ENCODE data around the gene MAGI2.

MAGI2 gene

GRCh38 chr7:79436378-79436777 lies 17.1 kb downstream of the MAGI2 start:
- peaks cover 2% of the 10 kb centered on the region for H3K79me1 ChIP-seq (replicated peaks; ENCODE audit: low read length, poor library complexity, severe bottlenecking)
- H3K23ac ChIP-seq (ENCODE audit: low read length in 2 of 2): no peak overlapping the region
- no peak overlapping the region for H2BK5ac ChIP-seq (ENCODE audit: low read depth, low read length, poor library complexity, severe bottlenecking)
- H3K4me2 ChIP-seq (ENCODE audit: low read length, poor library complexity, severe bottlenecking): no peak overlapping the region
- H3K4me1 ChIP-seq (ENCODE audit: control insufficient read depth, insufficient read depth, low read depth, low read length): no peaks in the 10 kb centered on the region
- DNase-seq: peak; percentile 16
- no peak overlapping the region for H2BK120ac ChIP-seq (ENCODE audit: low read depth, low read length)
- H3K27ac ChIP-seq (ENCODE audit: low read length, poor library complexity, severe bottlenecking): no peak overlapping the region
- no peak overlapping the region for H3K18ac ChIP-seq (ENCODE audit: low read depth in 1 of 2, low read length in 2 of 2)
- H4K91ac ChIP-seq (ENCODE audit: low read length): no peak overlapping the region
- H3K4ac ChIP-seq (ENCODE audit: low read depth in 1 of 2, low read length in 2 of 2): no peak overlapping the region
- H2AK5ac ChIP-seq (ENCODE audit: low read length, severe bottlenecking): no peak overlapping the region
- H2AFZ ChIP-seq (ENCODE audit: low read depth, low read length): no peak overlapping the region
- no peak overlapping the region for H4K8ac ChIP-seq (ENCODE audit: low read length)
- H3K9me3 ChIP-seq (ENCODE audit: control insufficient read depth, low read length): no peaks in the 10 kb centered on the region
- H3K9ac ChIP-seq (ENCODE audit: low read length): no peak overlapping the region
- no peak overlapping the region for H3K14ac ChIP-seq (ENCODE audit: low read length in 2 of 2)
- no peak overlapping the region for H3K4me3 ChIP-seq (ENCODE audit: insufficient read depth in 1 of 2, low read depth in 1 of 2, low read length in 2 of 2)
- H2BK15ac ChIP-seq (ENCODE audit: low read depth, poor library complexity, severe bottlenecking): no peak overlapping the region
- H3K36me3 ChIP-seq (ENCODE audit: control insufficient read depth in 1 of 2, insufficient read depth in 2 of 2, low read depth in 1 of 2, low read length in 2 of 2): no peaks in the 10 kb centered on the region
- H2BK12ac ChIP-seq (ENCODE audit: low read length in 2 of 2): no peak overlapping the region
- H3K27me3 ChIP-seq (ENCODE audit: control insufficient read depth in 1 of 2, insufficient read depth in 1 of 2, low read length in 2 of 2): no peaks in the 10 kb centered on the region

GRCh38 chr7:79434867-79435266 lies 18.6 kb downstream of the MAGI2 start:
- Histone ChIP-seq H3K18ac (ENCODE audit: low read depth in 1 of 2, low read length in 2 of 2) (no peak overlapping the region), H3K9me3 (ENCODE audit: control insufficient read depth, low read length) (no peaks in the 10 kb centered on the region), H2BK15ac (ENCODE audit: low read depth, poor library complexity, severe bottlenecking) (no peak overlapping the region), H3K4me3 (ENCODE audit: insufficient read depth in 1 of 2, low read depth in 1 of 2, low read length in 2 of 2) (no peak overlapping the region), H3K4ac (ENCODE audit: low read depth in 1 of 2, low read length in 2 of 2) (no peak overlapping the region), H4K8ac (ENCODE audit: low read length) (no peak overlapping the region), H3K36me3 (ENCODE audit: control insufficient read depth in 1 of 2, insufficient read depth in 2 of 2, low read depth in 1 of 2, low read length in 2 of 2) (no peaks in the 10 kb centered on the region), H2BK12ac (ENCODE audit: low read length in 2 of 2) (no peak overlapping the region), H3K27me3 (ENCODE audit: control insufficient read depth in 1 of 2, insufficient read depth in 1 of 2, low read length in 2 of 2) (no peaks in the 10 kb centered on the region), H3K9ac (ENCODE audit: low read length) (peak overlapping the region; percentile 60), H3K4me2 (ENCODE audit: low read length, poor library complexity, severe bottlenecking) (no peak overlapping the region), H4K91ac (ENCODE audit: low read length) (no peak overlapping the region), H2BK120ac (ENCODE audit: low read depth, low read length) (no peak overlapping the region), H3K79me1 (replicated peaks; ENCODE audit: low read length, poor library complexity, severe bottlenecking) (peaks cover 2% of the 10 kb centered on the region), H3K27ac (ENCODE audit: low read length, poor library complexity, severe bottlenecking) (peak overlapping the region; percentile 93), H3K14ac (ENCODE audit: low read length in 2 of 2) (no peak overlapping the region), H2AK5ac (ENCODE audit: low read length, severe bottlenecking) (no peak overlapping the region), H2BK5ac (ENCODE audit: low read depth, low read length, poor library complexity, severe bottlenecking) (no peak overlapping the region), H3K4me1 (ENCODE audit: control insufficient read depth, insufficient read depth, low read depth, low read length) (no peaks in the 10 kb centered on the region), H3K23ac (ENCODE audit: low read length in 2 of 2) (no peak overlapping the region), H2AFZ (ENCODE audit: low read depth, low read length) (no peak overlapping the region)
- DNase-seq: peak; percentile 11
- 0% methylated on average over 1 of the region's 1 CpG for WGBS

GRCh38 chr7:79434098-79434497 lies 19.4 kb downstream of the MAGI2 start:
- no peak overlapping the region for H2BK15ac ChIP-seq (ENCODE audit: low read depth, poor library complexity, severe bottlenecking)
- H2BK5ac ChIP-seq (ENCODE audit: low read depth, low read length, poor library complexity, severe bottlenecking): no peak overlapping the region
- no peaks in the 10 kb centered on the region for H3K9me3 ChIP-seq (ENCODE audit: control insufficient read depth, low read length)
- no peak overlapping the region for H2BK12ac ChIP-seq (ENCODE audit: low read length in 2 of 2)
- no peak overlapping the region for H3K4ac ChIP-seq (ENCODE audit: low read depth in 1 of 2, low read length in 2 of 2)
- no peak overlapping the region for H3K4me3 ChIP-seq (ENCODE audit: insufficient read depth in 1 of 2, low read depth in 1 of 2, low read length in 2 of 2)
- H4K91ac ChIP-seq (ENCODE audit: low read length): no peak overlapping the region
- peak; percentile 68 for DNase-seq
- H3K18ac ChIP-seq (ENCODE audit: low read depth in 1 of 2, low read length in 2 of 2): no peak overlapping the region
- H3K27ac ChIP-seq (ENCODE audit: low read length, poor library complexity, severe bottlenecking): peak overlapping the region; percentile 93
- H3K36me3 ChIP-seq (ENCODE audit: control insufficient read depth in 1 of 2, insufficient read depth in 2 of 2, low read depth in 1 of 2, low read length in 2 of 2): no peaks in the 10 kb centered on the region
- WGBS: no CpG with 5 or more reads among the region's 1 CpG
- H3K9ac ChIP-seq (ENCODE audit: low read length): peak overlapping the region; percentile 60
- no peaks in the 10 kb centered on the region for H3K27me3 ChIP-seq (ENCODE audit: control insufficient read depth in 1 of 2, insufficient read depth in 1 of 2, low read length in 2 of 2)
- H4K8ac ChIP-seq (ENCODE audit: low read length): no peak overlapping the region
- no peak overlapping the region for H2AK5ac ChIP-seq (ENCODE audit: low read length, severe bottlenecking)
- H3K4me2 ChIP-seq (ENCODE audit: low read length, poor library complexity, severe bottlenecking): no peak overlapping the region
- peaks cover 2% of the 10 kb centered on the region for H3K79me1 ChIP-seq (replicated peaks; ENCODE audit: low read length, poor library complexity, severe bottlenecking)
- H3K4me1 ChIP-seq (ENCODE audit: control insufficient read depth, insufficient read depth, low read depth, low read length): no peaks in the 10 kb centered on the region
- H2BK120ac ChIP-seq (ENCODE audit: low read depth, low read length): no peak overlapping the region
- no peak overlapping the region for H3K14ac ChIP-seq (ENCODE audit: low read length in 2 of 2)
- no peak overlapping the region for H2AFZ ChIP-seq (ENCODE audit: low read depth, low read length)
- no peak overlapping the region for H3K23ac ChIP-seq (ENCODE audit: low read length in 2 of 2)

GRCh38 chr7:79430391-79430790 lies 23.1 kb downstream of the MAGI2 start:
- H3K4me1 ChIP-seq (ENCODE audit: control insufficient read depth, insufficient read depth, low read depth, low read length): no peaks in the 10 kb centered on the region
- H2BK12ac ChIP-seq (ENCODE audit: low read length in 2 of 2): no peak overlapping the region
- H3K23ac ChIP-seq (ENCODE audit: low read length in 2 of 2): no peak overlapping the region
- 83% methylated on average over 2 of the region's 2 CpGs for WGBS
- H3K27ac ChIP-seq (ENCODE audit: low read length, poor library complexity, severe bottlenecking): no peak overlapping the region
- H3K36me3 ChIP-seq (ENCODE audit: control insufficient read depth in 1 of 2, insufficient read depth in 2 of 2, low read depth in 1 of 2, low read length in 2 of 2): no peaks in the 10 kb centered on the region
- H4K8ac ChIP-seq (ENCODE audit: low read length): no peak overlapping the region
- H3K14ac ChIP-seq (ENCODE audit: low read length in 2 of 2): no peak overlapping the region
- DNase-seq: no peak
- no peak overlapping the region for H2AFZ ChIP-seq (ENCODE audit: low read depth, low read length)
- no peak overlapping the region for H2BK120ac ChIP-seq (ENCODE audit: low read depth, low read length)
- no peak overlapping the region for H3K9ac ChIP-seq (ENCODE audit: low read length)
- no peaks in the 10 kb centered on the region for H3K9me3 ChIP-seq (ENCODE audit: control insufficient read depth, low read length)
- H3K4me2 ChIP-seq (ENCODE audit: low read length, poor library complexity, severe bottlenecking): no peak overlapping the region
- peaks cover 2% of the 10 kb centered on the region for H3K79me1 ChIP-seq (replicated peaks; ENCODE audit: low read length, poor library complexity, severe bottlenecking)
- no peak overlapping the region for H3K4ac ChIP-seq (ENCODE audit: low read depth in 1 of 2, low read length in 2 of 2)
- no peak overlapping the region for H2AK5ac ChIP-seq (ENCODE audit: low read length, severe bottlenecking)
- no peaks in the 10 kb centered on the region for H3K27me3 ChIP-seq (ENCODE audit: control insufficient read depth in 1 of 2, insufficient read depth in 1 of 2, low read length in 2 of 2)
- no peak overlapping the region for H2BK5ac ChIP-seq (ENCODE audit: low read depth, low read length, poor library complexity, severe bottlenecking)
- H2BK15ac ChIP-seq (ENCODE audit: low read depth, poor library complexity, severe bottlenecking): no peak overlapping the region
- no peak overlapping the region for H3K4me3 ChIP-seq (ENCODE audit: insufficient read depth in 1 of 2, low read depth in 1 of 2, low read length in 2 of 2)
- H3K18ac ChIP-seq (ENCODE audit: low read depth in 1 of 2, low read length in 2 of 2): peak overlapping the region in 1 of 2 experiments; percentile 21
- no peak overlapping the region for H4K91ac ChIP-seq (ENCODE audit: low read length)
